ENCODE measurements around the gene C4orf36. TPM values are rescaled to one million over a fixed set of nuclear protein-coding genes. Genes with fewer than 3 reads are reported as not detected.

The C4orf36 gene
- total RNA-seq, 1 donor from 2014 or later = not detected

- peaks cover 11% of the 10 kb centered on the region for H3K4me1 Mint-ChIP-seq (ENCODE audit: low read depth, unreplicated experiment)
- FAIRE-seq (no peak), DNase-seq (ENCODE audit: low read depth) (no peak)
- H3K4me3 ChIP-seq (ENCODE audit: insufficient read depth, low read depth, low read length) = no peak overlapping the region
- no peak overlapping the region for H3K9ac ChIP-seq (ENCODE audit: low read length)
- no peaks in the 10 kb centered on the region for H3K4me1 ChIP-seq (ENCODE audit: insufficient read depth, low read length)
- peaks cover 3% of the 10 kb centered on the region for H3K36me3 Mint-ChIP-seq (ENCODE audit: low read depth, unreplicated experiment)
- H3K27ac Mint-ChIP-seq (ENCODE audit: unreplicated experiment) = no peak overlapping the region
- H3K27me3 ChIP-seq (ENCODE audit: insufficient read depth, low read length) = no peaks in the 10 kb centered on the region
- no peak for TF ChIP-seq EZH2 (IDR thresholded peaks at IDR 0.05; ENCODE audit: insufficient read depth, low read length)
- TF ChIP-seq CTCF (IDR thresholded peaks at IDR 0.05; ENCODE audit: insufficient read depth, low read depth, low read length) = no peak
- H3K27ac ChIP-seq (ENCODE audit: low read depth, low read length) = no peak overlapping the region
- H3K9me3 ChIP-seq (ENCODE audit: insufficient read depth, low read depth, low read length) = no peaks in the 10 kb centered on the region
- peaks cover 3% of the 10 kb centered on the region for H3K27me3 Mint-ChIP-seq (ENCODE audit: low read depth, unreplicated experiment)
- H3K4me2 ChIP-seq (ENCODE audit: low read length) = no peak overlapping the region
- H4K20me1 ChIP-seq (ENCODE audit: insufficient read depth, low read length) = no peaks in the 10 kb centered on the region
- H3K9me3 Mint-ChIP-seq (ENCODE audit: unreplicated experiment) = peaks cover 3% of the 10 kb centered on the region
- H3K4me3 Mint-ChIP-seq (ENCODE audit: unreplicated experiment) = no peak overlapping the region
- H3K36me3 ChIP-seq (ENCODE audit: insufficient read depth, low read length) = no peaks in the 10 kb centered on the region
- H2AFZ ChIP-seq (ENCODE audit: low read depth, low read length) = no peak overlapping the region
- H3K79me2 ChIP-seq (ENCODE audit: insufficient read depth, low read length) = no peaks in the 10 kb centered on the region
Observed at GRCh38 chr4:86845593-86845992, 46.6 kb downstream of the C4orf36 start.

GRCh38 chr4:86841309-86841708, 50.9 kb downstream of the C4orf36 start:
- Histone ChIP-seq H2AFZ (ENCODE audit: low read depth, low read length) (no peak overlapping the region), H3K9me3 (ENCODE audit: insufficient read depth, low read depth, low read length) (no peaks in the 10 kb centered on the region), H3K4me1 (ENCODE audit: insufficient read depth, low read length) (no peaks in the 10 kb centered on the region), H3K27ac (ENCODE audit: low read depth, low read length) (no peak overlapping the region), H3K27me3 (ENCODE audit: insufficient read depth, low read length) (no peaks in the 10 kb centered on the region), H3K36me3 (ENCODE audit: insufficient read depth, low read length) (no peaks in the 10 kb centered on the region), H4K20me1 (ENCODE audit: insufficient read depth, low read length) (no peaks in the 10 kb centered on the region), H3K9ac (ENCODE audit: low read length) (no peak overlapping the region), H3K4me2 (ENCODE audit: low read length) (no peak overlapping the region), H3K79me2 (ENCODE audit: insufficient read depth, low read length) (no peaks in the 10 kb centered on the region), H3K4me3 (ENCODE audit: insufficient read depth, low read depth, low read length) (no peak overlapping the region)
- Mint-ChIP-seq H3K4me3 (ENCODE audit: unreplicated experiment) (no peak overlapping the region), H3K27ac (ENCODE audit: unreplicated experiment) (no peak overlapping the region), H3K36me3 (ENCODE audit: low read depth, unreplicated experiment) (peaks cover 3% of the 10 kb centered on the region), H3K27me3 (ENCODE audit: low read depth, unreplicated experiment) (no peaks in the 10 kb centered on the region), H3K4me1 (ENCODE audit: low read depth, unreplicated experiment) (peaks cover 7% of the 10 kb centered on the region), H3K9me3 (ENCODE audit: unreplicated experiment) (peaks cover 3% of the 10 kb centered on the region)
- DNase-seq (ENCODE audit: low read depth) (no peak), FAIRE-seq (peak; percentile 41)
- TF ChIP-seq CTCF (IDR thresholded peaks at IDR 0.05; ENCODE audit: insufficient read depth, low read depth, low read length) (no peak), EZH2 (IDR thresholded peaks at IDR 0.05; ENCODE audit: insufficient read depth, low read length) (no peak)

GRCh38 chr4:86840858-86841257, 51.4 kb downstream of the C4orf36 start:
- no peaks in the 10 kb centered on the region for H3K79me2 ChIP-seq (ENCODE audit: insufficient read depth, low read length)
- H3K9ac ChIP-seq (ENCODE audit: low read length) = no peak overlapping the region
- Mint-ChIP-seq H3K4me1 (ENCODE audit: low read depth, unreplicated experiment) (peaks cover 7% of the 10 kb centered on the region), H3K27me3 (ENCODE audit: low read depth, unreplicated experiment) (no peaks in the 10 kb centered on the region), H3K9me3 (ENCODE audit: unreplicated experiment) (peaks cover 3% of the 10 kb centered on the region), H3K36me3 (ENCODE audit: low read depth, unreplicated experiment) (peaks cover 3% of the 10 kb centered on the region), H3K27ac (ENCODE audit: unreplicated experiment) (no peak overlapping the region), H3K4me3 (ENCODE audit: unreplicated experiment) (no peak overlapping the region)
- no peak overlapping the region for H3K27ac ChIP-seq (ENCODE audit: low read depth, low read length)
- H2AFZ ChIP-seq (ENCODE audit: low read depth, low read length) = no peak overlapping the region
- H4K20me1 ChIP-seq (ENCODE audit: insufficient read depth, low read length) = no peaks in the 10 kb centered on the region
- no peaks in the 10 kb centered on the region for H3K9me3 ChIP-seq (ENCODE audit: insufficient read depth, low read depth, low read length)
- no peaks in the 10 kb centered on the region for H3K27me3 ChIP-seq (ENCODE audit: insufficient read depth, low read length)
- no peaks in the 10 kb centered on the region for H3K36me3 ChIP-seq (ENCODE audit: insufficient read depth, low read length)
- H3K4me1 ChIP-seq (ENCODE audit: insufficient read depth, low read length) = no peaks in the 10 kb centered on the region
- H3K4me3 ChIP-seq (ENCODE audit: insufficient read depth, low read depth, low read length) = no peak overlapping the region
- TF ChIP-seq CTCF (IDR thresholded peaks at IDR 0.05; ENCODE audit: insufficient read depth, low read depth, low read length) = no peak
- TF ChIP-seq EZH2 (IDR thresholded peaks at IDR 0.05; ENCODE audit: insufficient read depth, low read length) = no peak
- FAIRE-seq (peak; percentile 78), DNase-seq (ENCODE audit: low read depth) (peak; percentile 31)
- H3K4me2 ChIP-seq (ENCODE audit: low read length) = no peak overlapping the region

Data from astrocyte (in vitro differentiated cells and primary cell).